A549 (cell line): Measurements from ENCODE around the gene SMOC1.

Source experiments
- CBX8 ChIP-seq: fragments of 200-600 bp; sonication (generic); IDR thresholded peaks from 2 replicates; pipeline ENCODE4 v1.6.1; 2016
- CHD4 ChIP-seq: fragments of 200-600 bp; sonication (generic); IDR thresholded peaks from 2 replicates; pipeline ENCODE4 v1.6.1; 2016; ENCODE audit warnings: antibody characterized with exemption, mild to moderate bottlenecking, borderline replicate concordance
- CTCF ChIP-seq: fragments of >200 bp; sonication (Bioruptor Twin); formaldehyde crosslinking; IDR thresholded peaks from 3 replicates; pipeline ENCODE4 v1.5.1; 2016
- ESRRA ChIP-seq: fragments of 150-350 bp; IDR thresholded peaks from 2 replicates; pipeline ENCODE4 v1.6.1; 2014; ENCODE audit warnings: mild to moderate bottlenecking, low read length, borderline replicate concordance
- JUNB ChIP-seq: fragments of >200 bp; sonication (Bioruptor Twin); formaldehyde crosslinking; IDR thresholded peaks from 2 replicates; pipeline ENCODE4 v1.6.1; 2016
- KDM1A ChIP-seq: fragments of 200-600 bp; sonication (generic); IDR thresholded peaks from 2 replicates; pipeline ENCODE4 v1.6.1; 2016; ENCODE audit warnings: low read depth, mild to moderate bottlenecking
- POLR2A ChIP-seq: IDR thresholded peaks from 2 replicates; pipeline ENCODE4 v1.6.1; 2012; ENCODE audit warnings: mild to moderate bottlenecking, low read length
- RCOR1 ChIP-seq: fragments of 150-350 bp; IDR thresholded peaks from 2 replicates; pipeline ENCODE4 v1.6.1; 2014; ENCODE audit warnings: antibody characterized with exemption, low read length, low read depth
- RFX5 ChIP-seq: fragments of 450-650 bp; IDR thresholded peaks from 2 replicates; pipeline ENCODE4 v1.7.1; 2014; ENCODE audit warnings: antibody characterized with exemption, mild to moderate bottlenecking, moderate library complexity
- SREBF2 ChIP-seq: fragments of 450-650 bp; IDR thresholded peaks from 2 replicates; pipeline ENCODE4 v1.6.1; 2014; ENCODE audit warnings: mild to moderate bottlenecking, moderate library complexity

DNA sequence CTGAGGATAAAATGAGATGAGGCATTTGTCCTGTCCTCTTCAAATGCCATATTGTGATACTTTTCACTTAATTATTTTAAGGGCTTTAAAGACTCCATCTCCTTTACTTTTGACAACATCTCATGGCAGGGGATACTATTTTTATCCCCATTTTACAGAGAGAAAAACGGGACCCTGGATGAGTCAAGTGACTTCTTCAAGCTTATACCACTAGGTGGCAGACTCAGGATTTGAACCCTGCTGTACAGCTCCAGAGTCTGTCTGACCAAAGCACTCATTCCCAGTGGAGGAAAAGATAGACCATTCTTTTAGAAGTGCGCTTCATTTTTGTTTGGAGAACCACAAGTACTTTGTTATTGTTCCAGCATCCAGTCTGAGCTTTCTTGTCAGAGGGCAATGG lies 1.7 kb upstream of the SMOC1 start:
- peak; percentile 62 for TF ChIP-seq CTCF
- no peak for TF ChIP-seq ESRRA
- no peak for TF ChIP-seq SREBF2
- no peak for TF ChIP-seq POLR2A
- no peak for TF ChIP-seq RFX5
- no peak for TF ChIP-seq RCOR1
- TF ChIP-seq KDM1A, result no peak
- no peak for TF ChIP-seq CBX8
- no peak for TF ChIP-seq CHD4
- TF ChIP-seq JUNB, result no peak
